Tibial nerve (tissue), 4 donors: Measurements from ENCODE around the gene IGFBP1.

Experiments
- EP300 ChIP-seq, 2 donors: sonication (generic); formaldehyde crosslinking; IDR thresholded peaks; one replicate each; pipeline ENCODE4 v1.6.1; 2017; ENCODE audit warnings: antibody characterized with exemption in 2 of 2, mild to moderate bottlenecking in 1 of 2
- POLR2A ChIP-seq, 2 donors: fragments of 450-650 bp; IDR thresholded peaks; one replicate each; pipeline ENCODE4 v1.6.1; 2017; ENCODE audit warnings: antibody characterized with exemption in 2 of 2, mild to moderate bottlenecking in 2 of 2, moderate library complexity in 2 of 2
- TF ChIP-seq, protein P1 (sequence below), 5 experiments: fragments of 200-600 bp in 3 of 5; fragments of 450-650 bp in 2 of 5; sonication (generic) in 3 of 5; IDR thresholded peaks; one replicate each; pipeline ENCODE4 v1.5.1; 2016 to 2019; ENCODE audit warnings: antibody characterized with exemption in 5 of 5, mild to moderate bottlenecking in 3 of 5, moderate library complexity in 2 of 5

DNA sequence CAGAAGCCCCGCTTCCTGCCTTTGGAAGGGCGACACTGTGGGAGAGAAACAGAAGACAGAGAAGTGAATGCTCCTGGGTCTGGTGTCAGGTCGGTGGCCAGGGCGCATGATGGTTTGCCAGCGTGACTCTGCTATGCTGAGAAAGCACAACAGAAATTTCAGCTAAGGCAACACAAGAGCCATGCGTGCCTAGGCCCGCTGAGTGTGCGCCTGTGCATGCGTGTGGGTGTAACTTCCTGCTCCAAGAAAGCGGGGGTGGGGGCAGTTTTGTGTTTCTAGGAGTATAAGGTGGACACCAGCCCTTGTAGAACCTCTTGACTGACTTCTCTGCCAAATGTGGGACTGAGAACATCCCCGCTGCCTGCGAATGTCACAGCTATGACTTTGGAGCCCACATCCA is 26.6 kb downstream of the IGFBP1 start:
- TF ChIP-seq, protein P1, sequence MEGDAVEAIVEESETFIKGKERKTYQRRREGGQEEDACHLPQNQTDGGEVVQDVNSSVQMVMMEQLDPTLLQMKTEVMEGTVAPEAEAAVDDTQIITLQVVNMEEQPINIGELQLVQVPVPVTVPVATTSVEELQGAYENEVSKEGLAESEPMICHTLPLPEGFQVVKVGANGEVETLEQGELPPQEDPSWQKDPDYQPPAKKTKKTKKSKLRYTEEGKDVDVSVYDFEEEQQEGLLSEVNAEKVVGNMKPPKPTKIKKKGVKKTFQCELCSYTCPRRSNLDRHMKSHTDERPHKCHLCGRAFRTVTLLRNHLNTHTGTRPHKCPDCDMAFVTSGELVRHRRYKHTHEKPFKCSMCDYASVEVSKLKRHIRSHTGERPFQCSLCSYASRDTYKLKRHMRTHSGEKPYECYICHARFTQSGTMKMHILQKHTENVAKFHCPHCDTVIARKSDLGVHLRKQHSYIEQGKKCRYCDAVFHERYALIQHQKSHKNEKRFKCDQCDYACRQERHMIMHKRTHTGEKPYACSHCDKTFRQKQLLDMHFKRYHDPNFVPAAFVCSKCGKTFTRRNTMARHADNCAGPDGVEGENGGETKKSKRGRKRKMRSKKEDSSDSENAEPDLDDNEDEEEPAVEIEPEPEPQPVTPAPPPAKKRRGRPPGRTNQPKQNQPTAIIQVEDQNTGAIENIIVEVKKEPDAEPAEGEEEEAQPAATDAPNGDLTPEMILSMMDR (IDR thresholded peaks at IDR 0.05) = no peak
- TF ChIP-seq POLR2A (IDR thresholded peaks at IDR 0.05) = no peak
- no peak for TF ChIP-seq EP300 (IDR thresholded peaks at IDR 0.05)
